ENCODE data around the gene GPR83. TPM values are rescaled to one million over a fixed set of nuclear protein-coding genes. Genes with fewer than 3 reads are reported as not detected.

The GPR83 gene
- total and polyA plus RNA-seq, 10 of the 15 experiments (the other 5 are each of a cell fraction or from before 2014, with no cell fraction given), result 0.03 to 0.19 (median 0.05) TPM; not detected in 7

Other genes with a start within 250 kb of the GPR83 start
- gene IZUMO1R, start 96.8 kb downstream of the GPR83 start, total RNA-seq (2014; rRNA removed), result not detected in 2 replicates
- not detected in 2 replicates for gene IZUMO1R, start 96.8 kb downstream of the GPR83 start, total RNA-seq (2014; rRNA removed; fragmentation: Illumina TruSeq; extraction: Trizol)
- not detected in 2 replicates for gene IZUMO1R, start 96.8 kb downstream of the GPR83 start, total RNA-seq (2021)
- not detected in 2 replicates for gene IZUMO1R, start 96.8 kb downstream of the GPR83 start, polyA plus RNA-seq (2011; rRNA removed)
- gene IZUMO1R, start 96.8 kb downstream of the GPR83 start, polyA plus RNA-seq (2014; fragmentation: Illumina TruSeq; extraction: Trizol), result not detected in 2 replicates
- gene IZUMO1R, start 96.8 kb downstream of the GPR83 start, polyA plus RNA-seq (2014; fragmentation: Nextera tagmentation; extraction: Ambion mirVana), result not detected
- not detected in 2 replicates for gene IZUMO1R, start 96.8 kb downstream of the GPR83 start, polyA plus RNA-seq (2014; rRNA removed)
- gene IZUMO1R, start 96.8 kb downstream of the GPR83 start, polyA plus RNA-seq (2016; fragmentation: Nextera tagmentation; extraction: Ambion mirVana), result not detected
- 20.1 and 20.2 TPM in 2 replicates for gene MRE11, start 92.4 kb upstream of the GPR83 start, total RNA-seq (2014; rRNA removed)
- 33.2 and 34.5 TPM in 2 replicates for gene MRE11, start 92.4 kb upstream of the GPR83 start, total RNA-seq (2014; rRNA removed; fragmentation: Illumina TruSeq; extraction: Trizol)
- 26.1 and 28.6 TPM in 2 replicates for gene MRE11, start 92.4 kb upstream of the GPR83 start, total RNA-seq (2021)
- gene MRE11, start 92.4 kb upstream of the GPR83 start, polyA plus RNA-seq (2011; rRNA removed), result 25.2 and 49.8 TPM in 2 replicates
- 32.5 and 40.5 TPM in 2 replicates for gene MRE11, start 92.4 kb upstream of the GPR83 start, polyA plus RNA-seq (2014; fragmentation: Illumina TruSeq; extraction: Trizol)
- 10 to 100 TPM; 19.3 to 20.5 TPM for gene MRE11, start 92.4 kb upstream of the GPR83 start, polyA plus RNA-seq (2014; fragmentation: Nextera tagmentation; extraction: Ambion mirVana)
- 16.2 and 20.3 TPM in 2 replicates for gene MRE11, start 92.4 kb upstream of the GPR83 start, polyA plus RNA-seq (2014; rRNA removed)
- gene MRE11, start 92.4 kb upstream of the GPR83 start, polyA plus RNA-seq (2016; fragmentation: Nextera tagmentation; extraction: Ambion mirVana), result 10 to 100 TPM; 33.9 to 39.2 TPM
- 19.8 and 25.8 TPM in 2 replicates for gene ANKRD49, start 92.6 kb upstream of the GPR83 start, total RNA-seq (2014; rRNA removed)
- gene ANKRD49, start 92.6 kb upstream of the GPR83 start, total RNA-seq (2014; rRNA removed; fragmentation: Illumina TruSeq; extraction: Trizol), result 38.5 and 39.8 TPM in 2 replicates
- 19.2 and 19.8 TPM in 2 replicates for gene ANKRD49, start 92.6 kb upstream of the GPR83 start, total RNA-seq (2021)
- 45.9 and 62.2 TPM in 2 replicates for gene ANKRD49, start 92.6 kb upstream of the GPR83 start, polyA plus RNA-seq (2011; rRNA removed)
- 46.6 and 59.9 TPM in 2 replicates for gene ANKRD49, start 92.6 kb upstream of the GPR83 start, polyA plus RNA-seq (2014; fragmentation: Illumina TruSeq; extraction: Trizol)
- gene ANKRD49, start 92.6 kb upstream of the GPR83 start, polyA plus RNA-seq (2014; fragmentation: Nextera tagmentation; extraction: Ambion mirVana), result 10 to 100 TPM; 33.2 to 37.1 TPM
- 18.4 and 22.3 TPM in 2 replicates for gene ANKRD49, start 92.6 kb upstream of the GPR83 start, polyA plus RNA-seq (2014; rRNA removed)
- gene ANKRD49, start 92.6 kb upstream of the GPR83 start, polyA plus RNA-seq (2016; fragmentation: Nextera tagmentation; extraction: Ambion mirVana), result 10 to 100 TPM; 31.7 to 34.1 TPM
- gene C11orf97, start 111.0 kb upstream of the GPR83 start, total RNA-seq (2014; rRNA removed), result not detected in 2 replicates
- not detected in 2 replicates for gene C11orf97, start 111.0 kb upstream of the GPR83 start, total RNA-seq (2014; rRNA removed; fragmentation: Illumina TruSeq; extraction: Trizol)
- not detected in 2 replicates for gene C11orf97, start 111.0 kb upstream of the GPR83 start, total RNA-seq (2021)
- not detected in 2 replicates for gene C11orf97, start 111.0 kb upstream of the GPR83 start, polyA plus RNA-seq (2011; rRNA removed)
- not detected in 2 replicates for gene C11orf97, start 111.0 kb upstream of the GPR83 start, polyA plus RNA-seq (2014; fragmentation: Illumina TruSeq; extraction: Trizol)
- not detected for gene C11orf97, start 111.0 kb upstream of the GPR83 start, polyA plus RNA-seq (2014; fragmentation: Nextera tagmentation; extraction: Ambion mirVana)
- gene C11orf97, start 111.0 kb upstream of the GPR83 start, polyA plus RNA-seq (2014; rRNA removed), result not detected in 2 replicates
- not detected for gene C11orf97, start 111.0 kb upstream of the GPR83 start, polyA plus RNA-seq (2016; fragmentation: Nextera tagmentation; extraction: Ambion mirVana)
- gene FUT4, start 142.5 kb upstream of the GPR83 start, total RNA-seq (2014; rRNA removed), result 3.6 and 4.1 TPM in 2 replicates
- gene FUT4, start 142.5 kb upstream of the GPR83 start, total RNA-seq (2014; rRNA removed; fragmentation: Illumina TruSeq; extraction: Trizol), result 2.1 and 2.2 TPM in 2 replicates
- gene FUT4, start 142.5 kb upstream of the GPR83 start, total RNA-seq (2021), result 3.3 and 4.1 TPM in 2 replicates
- gene FUT4, start 142.5 kb upstream of the GPR83 start, polyA plus RNA-seq (2011; rRNA removed), result 9.1 and 10.4 TPM in 2 replicates
- 2.4 TPM in 2 replicates for gene FUT4, start 142.5 kb upstream of the GPR83 start, polyA plus RNA-seq (2014; fragmentation: Illumina TruSeq; extraction: Trizol)
- under 1 TPM; 0.68 TPM for gene FUT4, start 142.5 kb upstream of the GPR83 start, polyA plus RNA-seq (2014; fragmentation: Nextera tagmentation; extraction: Ambion mirVana)
- gene FUT4, start 142.5 kb upstream of the GPR83 start, polyA plus RNA-seq (2014; rRNA removed), result 3.5 and 3.6 TPM in 2 replicates
- gene FUT4, start 142.5 kb upstream of the GPR83 start, polyA plus RNA-seq (2016; fragmentation: Nextera tagmentation; extraction: Ambion mirVana), result 1 to 10 TPM in 1 of 2 experiments, under 1 TPM in 1; 0.76 to 1.4 TPM
- 0.23 and 0.60 TPM in 2 replicates for gene PIWIL4, start 165.9 kb upstream of the GPR83 start, total RNA-seq (2014; rRNA removed)
- 0.37 and 0.67 TPM in 2 replicates for gene PIWIL4, start 165.9 kb upstream of the GPR83 start, total RNA-seq (2014; rRNA removed; fragmentation: Illumina TruSeq; extraction: Trizol)
- gene PIWIL4, start 165.9 kb upstream of the GPR83 start, total RNA-seq (2021), result 0.46 and 0.53 TPM in 2 replicates
- gene PIWIL4, start 165.9 kb upstream of the GPR83 start, polyA plus RNA-seq (2011; rRNA removed), result 9.5 and 13.3 TPM in 2 replicates
- 0.57 and 1.8 TPM in 2 replicates for gene PIWIL4, start 165.9 kb upstream of the GPR83 start, polyA plus RNA-seq (2014; fragmentation: Illumina TruSeq; extraction: Trizol)
- under 1 TPM; 0.38 to 0.48 TPM for gene PIWIL4, start 165.9 kb upstream of the GPR83 start, polyA plus RNA-seq (2014; fragmentation: Nextera tagmentation; extraction: Ambion mirVana)
- 0.34 and 0.36 TPM in 2 replicates for gene PIWIL4, start 165.9 kb upstream of the GPR83 start, polyA plus RNA-seq (2014; rRNA removed)
- gene PIWIL4, start 165.9 kb upstream of the GPR83 start, polyA plus RNA-seq (2016; fragmentation: Nextera tagmentation; extraction: Ambion mirVana), result under 1 TPM; 0.42 to 0.73 TPM